ENCODE data around the gene CNOT4.

CNOT4 gene

DNA sequence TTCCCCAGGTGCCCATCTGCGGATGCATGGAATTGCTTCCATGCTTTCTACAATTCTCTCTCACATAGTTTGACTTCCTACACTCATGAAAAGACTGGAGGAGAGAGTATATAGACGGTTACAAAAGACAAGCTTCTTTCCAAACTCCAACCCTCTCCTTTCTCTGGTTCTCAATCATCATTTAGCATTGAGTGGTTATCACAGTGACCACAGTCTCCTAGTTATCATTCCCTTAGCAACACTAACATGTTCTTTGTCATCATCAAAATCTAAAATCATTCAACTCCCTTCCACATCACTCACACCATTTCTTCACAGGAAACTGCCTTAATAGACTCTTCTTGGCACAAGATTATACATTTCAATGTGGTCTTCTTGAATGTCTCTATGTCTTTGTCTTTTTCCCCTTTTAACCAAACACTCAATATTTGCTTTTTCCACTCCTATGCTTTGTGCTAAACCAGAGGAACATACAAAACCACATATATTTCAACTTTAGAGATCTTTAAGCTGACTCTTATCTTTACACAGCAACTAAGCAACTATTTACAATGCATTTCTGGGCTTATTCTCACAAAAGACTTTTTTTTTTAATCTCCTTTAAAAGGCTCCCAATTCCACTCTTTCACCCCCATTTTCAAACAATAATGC lies 126.3 kb downstream of the CNOT4 start:
- Histone ChIP-seq H3K4me3 (ENCODE audit: low read depth in 1 of 2, low read length in 2 of 2) (no peak overlapping the region), H2AFZ (ENCODE audit: low read depth, low read length) (no peak overlapping the region), H3K79me2 (ENCODE audit: insufficient read depth, low read length) (no peaks in the 10 kb centered on the region), H3K36me3 (ENCODE audit: insufficient read depth, low read length) (peaks cover 7% of the 10 kb centered on the region; the same call in 1 of the 2 replicates), H3K9me3 (ENCODE audit: insufficient read depth, low read length, severe bottlenecking) (no peaks in the 10 kb centered on the region), H3K27me3 (ENCODE audit: insufficient read depth, low read length, poor library complexity) (no peaks in the 10 kb centered on the region), H3K9ac (ENCODE audit: low read depth, low read length) (no peak overlapping the region), H4K20me1 (ENCODE audit: insufficient read depth, low read length) (no peaks in the 10 kb centered on the region), H3K4me2 (ENCODE audit: insufficient read depth, low read length) (no peak overlapping the region), H3K27ac (ENCODE audit: low read length) (no peak overlapping the region), H3K4me1 (ENCODE audit: insufficient read depth, low read length) (no peaks in the 10 kb centered on the region)
- TF ChIP-seq, protein P1, sequence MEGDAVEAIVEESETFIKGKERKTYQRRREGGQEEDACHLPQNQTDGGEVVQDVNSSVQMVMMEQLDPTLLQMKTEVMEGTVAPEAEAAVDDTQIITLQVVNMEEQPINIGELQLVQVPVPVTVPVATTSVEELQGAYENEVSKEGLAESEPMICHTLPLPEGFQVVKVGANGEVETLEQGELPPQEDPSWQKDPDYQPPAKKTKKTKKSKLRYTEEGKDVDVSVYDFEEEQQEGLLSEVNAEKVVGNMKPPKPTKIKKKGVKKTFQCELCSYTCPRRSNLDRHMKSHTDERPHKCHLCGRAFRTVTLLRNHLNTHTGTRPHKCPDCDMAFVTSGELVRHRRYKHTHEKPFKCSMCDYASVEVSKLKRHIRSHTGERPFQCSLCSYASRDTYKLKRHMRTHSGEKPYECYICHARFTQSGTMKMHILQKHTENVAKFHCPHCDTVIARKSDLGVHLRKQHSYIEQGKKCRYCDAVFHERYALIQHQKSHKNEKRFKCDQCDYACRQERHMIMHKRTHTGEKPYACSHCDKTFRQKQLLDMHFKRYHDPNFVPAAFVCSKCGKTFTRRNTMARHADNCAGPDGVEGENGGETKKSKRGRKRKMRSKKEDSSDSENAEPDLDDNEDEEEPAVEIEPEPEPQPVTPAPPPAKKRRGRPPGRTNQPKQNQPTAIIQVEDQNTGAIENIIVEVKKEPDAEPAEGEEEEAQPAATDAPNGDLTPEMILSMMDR (IDR thresholded peaks at IDR 0.05; ENCODE audit: borderline replicate concordance, extremely low read depth, low read length, poor library complexity, severe bottlenecking) = no peak
- no peak for TF ChIP-seq EZH2 (IDR thresholded peaks at IDR 0.05; ENCODE audit: borderline replicate concordance, low read depth, low read length, severe bottlenecking)
- ATAC-seq (ENCODE audit: insufficient read depth, low read depth) = no peak
- no peak for DNase-seq

DNA sequence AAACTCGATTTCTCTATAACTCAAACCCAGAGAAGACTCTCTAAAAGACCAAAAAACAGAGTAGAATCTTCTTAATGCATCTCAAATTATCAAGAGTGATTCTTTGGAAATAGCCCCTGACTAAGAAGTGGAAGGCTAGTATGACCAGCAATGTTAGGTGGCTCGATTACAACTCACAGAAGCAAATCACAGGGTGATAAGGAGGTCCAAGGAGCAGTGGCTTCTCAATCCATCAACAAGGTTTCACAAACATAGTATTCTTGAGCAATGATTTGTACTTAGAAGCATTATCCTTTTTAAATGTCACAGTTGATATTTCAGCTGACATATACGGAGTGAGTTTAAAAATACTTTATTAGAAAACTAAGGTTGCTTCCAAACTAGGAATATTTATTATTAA lies 127.7 kb downstream of the CNOT4 start:
- no peak overlapping the region for H3K27ac ChIP-seq (ENCODE audit: low read length)
- ATAC-seq (ENCODE audit: insufficient read depth, low read depth) (no peak), DNase-seq (no peak)
- no peaks in the 10 kb centered on the region for H3K27me3 ChIP-seq (ENCODE audit: insufficient read depth, low read length, poor library complexity)
- no peaks in the 10 kb centered on the region for H3K79me2 ChIP-seq (ENCODE audit: insufficient read depth, low read length)
- no peaks in the 10 kb centered on the region for H3K4me1 ChIP-seq (ENCODE audit: insufficient read depth, low read length)
- H3K4me2 ChIP-seq (ENCODE audit: insufficient read depth, low read length) = no peak overlapping the region
- no peak overlapping the region for H3K4me3 ChIP-seq (ENCODE audit: low read depth in 1 of 2, low read length in 2 of 2)
- H3K36me3 ChIP-seq (ENCODE audit: insufficient read depth, low read length) = peaks cover 4% of the 10 kb centered on the region; the same call in 1 of the 2 replicates
- no peak overlapping the region for H2AFZ ChIP-seq (ENCODE audit: low read depth, low read length)
- TF ChIP-seq, protein P1 (IDR thresholded peaks at IDR 0.05; ENCODE audit: borderline replicate concordance, extremely low read depth, low read length, poor library complexity, severe bottlenecking) = no peak
- no peak for TF ChIP-seq EZH2 (IDR thresholded peaks at IDR 0.05; ENCODE audit: borderline replicate concordance, low read depth, low read length, severe bottlenecking)
- H3K9ac ChIP-seq (ENCODE audit: low read depth, low read length) = no peak overlapping the region
- no peaks in the 10 kb centered on the region for H3K9me3 ChIP-seq (ENCODE audit: insufficient read depth, low read length, severe bottlenecking)
- H4K20me1 ChIP-seq (ENCODE audit: insufficient read depth, low read length) = no peaks in the 10 kb centered on the region

DNA sequence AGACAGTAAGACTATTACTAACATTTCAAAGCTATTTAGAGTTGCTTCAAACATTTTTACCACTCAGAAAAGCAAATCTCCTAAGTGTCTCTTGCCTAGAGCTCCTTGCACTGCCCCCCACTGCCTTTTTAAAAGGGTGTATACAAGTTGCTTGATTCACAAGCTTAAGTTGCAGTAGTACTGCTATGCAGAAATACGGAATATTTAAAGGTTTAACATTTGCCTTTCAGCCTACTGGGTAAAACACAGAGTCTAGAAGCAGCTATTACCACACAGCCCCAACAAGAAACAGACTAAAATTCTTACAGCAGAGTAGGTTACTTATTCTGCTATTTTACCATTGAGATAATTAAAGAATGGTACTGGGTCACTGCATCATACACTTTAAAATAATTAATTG lies 128.5 kb downstream of the CNOT4 start:
- H2AFZ ChIP-seq (ENCODE audit: low read depth, low read length) = no peak overlapping the region
- no peak for ATAC-seq (ENCODE audit: insufficient read depth, low read depth)
- H3K36me3 ChIP-seq (ENCODE audit: insufficient read depth, low read length) = no peaks in the 10 kb centered on the region
- H3K79me2 ChIP-seq (ENCODE audit: insufficient read depth, low read length) = no peaks in the 10 kb centered on the region
- TF ChIP-seq EZH2 (IDR thresholded peaks at IDR 0.05; ENCODE audit: borderline replicate concordance, low read depth, low read length, severe bottlenecking) = no peak
- TF ChIP-seq, protein P1 (IDR thresholded peaks at IDR 0.05; ENCODE audit: borderline replicate concordance, extremely low read depth, low read length, poor library complexity, severe bottlenecking) = no peak
- no peaks in the 10 kb centered on the region for H3K4me1 ChIP-seq (ENCODE audit: insufficient read depth, low read length)
- H3K9me3 ChIP-seq (ENCODE audit: insufficient read depth, low read length, severe bottlenecking) = no peaks in the 10 kb centered on the region
- no peaks in the 10 kb centered on the region for H4K20me1 ChIP-seq (ENCODE audit: insufficient read depth, low read length)
- no peak for DNase-seq
- H3K27ac ChIP-seq (ENCODE audit: low read length) = no peak overlapping the region
- no peak overlapping the region for H3K4me3 ChIP-seq (ENCODE audit: low read depth in 1 of 2, low read length in 2 of 2)
- no peak overlapping the region for H3K4me2 ChIP-seq (ENCODE audit: insufficient read depth, low read length)
- H3K27me3 ChIP-seq (ENCODE audit: insufficient read depth, low read length, poor library complexity) = no peaks in the 10 kb centered on the region
- no peak overlapping the region for H3K9ac ChIP-seq (ENCODE audit: low read depth, low read length)

All from DND-41 (cell line).